Smooth muscle cell (in vitro differentiated cells): Measurements from ENCODE around the gene AFF3. TPM values are rescaled to one million over a fixed set of nuclear protein-coding genes. Genes with fewer than 3 reads are reported as not detected.
"Not testable (repeated sequence)": the region's sequence is repeated elsewhere in the genome, so short reads cannot be mapped to it uniquely, and the experiment has no call there.

Experiments
- DNase-seq: peaks from one replicate; lab custom pipeline; 2025; ENCODE audit not compliant: unreplicated experiment; lab: John Stamatoyannopoulos, UW
- H2AFZ ChIP-seq: fragments of 200-600 bp; sonication (generic); 2 replicates; pipeline ENCODE4 v1.6.0; 2016; ENCODE audit warnings: antibody characterized with exemption, low read depth, mild to moderate bottlenecking
- H3F3A ChIP-seq: fragments of 200-600 bp; sonication (generic); 2 replicates; pipeline ENCODE4 v1.6.0; 2017; ENCODE audit warnings: antibody characterized with exemption, low read depth
- H3K27ac ChIP-seq: fragments of 200-600 bp; sonication (generic); 2 replicates; pipeline ENCODE4 v1.5.1; 2016; ENCODE audit warnings: low read depth, mild to moderate bottlenecking
- H3K27me3 ChIP-seq: fragments of 200-600 bp; sonication (generic); 2 replicates; pipeline ENCODE4 v1.6.1; 2016; ENCODE audit warnings: low read depth, mild to moderate bottlenecking
- H3K36me3 ChIP-seq: fragments of 200-600 bp; sonication (generic); 2 replicates; pipeline ENCODE4 v1.5.1; 2016; ENCODE audit warnings: low read depth
- H3K4me1 ChIP-seq: fragments of 200-600 bp; sonication (generic); 2 replicates; pipeline ENCODE4 v1.5.1; 2016; ENCODE audit warnings: low read depth
- H3K4me2 ChIP-seq: fragments of 200-600 bp; sonication (generic); 2 replicates; pipeline ENCODE4 v1.6.0; 2016; ENCODE audit warnings: mild to moderate bottlenecking
- H3K4me3 ChIP-seq: fragments of 200-600 bp; sonication (generic); 2 replicates; pipeline ENCODE4 v1.5.1; 2016; ENCODE audit warnings: mild to moderate bottlenecking
- H3K79me2 ChIP-seq: fragments of 200-600 bp; sonication (generic); 2 replicates; pipeline ENCODE4 v1.6.0; 2016; ENCODE audit warnings: low read depth, mild to moderate bottlenecking
- H3K9ac ChIP-seq: fragments of 200-600 bp; sonication (generic); 2 replicates; pipeline ENCODE4 v1.6.0; 2016; ENCODE audit warnings: low read depth
- H3K9me3 ChIP-seq: fragments of 200-600 bp; sonication (generic); replicated peaks from 2 replicates; pipeline ENCODE4 v1.5.1; 2016; ENCODE audit warnings: low read depth
- H4K20me1 ChIP-seq: fragments of 200-600 bp; sonication (generic); 2 replicates; pipeline ENCODE4 v1.6.0; 2016; ENCODE audit warnings: low read depth
- WGBS: methylation state at CpG from one replicate; pipeline ENCODE4 v1.1.7; 2016; ENCODE audit warnings: low lambda C conversion rate; 5-methylcytosine and 5-hydroxymethylcytosine counted together
- polyA plus RNA-seq: library from polyadenylated mRNA; unstranded; fragments of >200 nt; fragmentation: Nextera tagmentation; extraction: Ambion mirVana; gene quantifications from 2 replicates; pipeline ENCODE4 v1.2.1, GENCODE V29; 2016
- total RNA-seq: library from RNA; depleted of rRNA; stranded (reverse); fragments of >200 nt; gene quantifications from 2 replicates; pipeline ENCODE4 v1.2.3, GENCODE V29; 2014
- TF ChIP-seq, protein P1 (sequence below): fragments of 200-600 bp; sonication (generic); IDR thresholded peaks from 2 replicates; pipeline ENCODE4 v1.5.1; 2017; ENCODE audit warnings: borderline replicate concordance, mild to moderate bottlenecking, antibody characterized with exemption; ENCODE audit not compliant: insufficient read depth, poor library complexity, severe bottlenecking

AFF3 gene
- total and polyA plus RNA-seq, 2 experiments from 2014 or later = 0.27 to 0.39 TPM

DNA sequence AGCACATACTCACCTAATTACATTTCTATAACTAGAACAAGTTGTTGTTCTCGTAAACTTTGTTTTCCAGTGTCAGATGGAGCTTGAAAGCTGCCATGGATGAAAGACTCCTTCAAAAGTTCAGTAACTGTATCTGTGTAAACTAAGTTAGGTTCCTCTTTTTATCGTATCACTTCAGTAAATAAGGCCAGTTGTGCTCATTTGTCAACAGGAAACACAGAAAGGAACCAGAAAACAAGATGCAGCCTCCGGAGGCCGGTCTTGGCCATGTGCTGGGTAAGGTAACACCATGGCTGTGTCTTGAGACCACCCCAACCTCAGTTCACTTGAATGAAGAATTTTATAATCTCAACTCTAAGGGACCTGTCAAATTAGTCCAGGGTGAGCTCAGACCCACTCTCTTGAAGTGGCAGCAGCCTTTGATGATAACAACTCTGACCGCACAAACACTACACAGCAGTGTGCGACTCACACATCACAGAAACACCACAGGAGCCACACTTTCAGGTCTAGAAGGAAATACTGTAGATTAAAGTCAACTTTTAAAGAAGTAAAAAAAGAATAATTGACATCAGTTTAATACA is 213.8 kb downstream of the AFF3 start:
- TF ChIP-seq, protein P1, sequence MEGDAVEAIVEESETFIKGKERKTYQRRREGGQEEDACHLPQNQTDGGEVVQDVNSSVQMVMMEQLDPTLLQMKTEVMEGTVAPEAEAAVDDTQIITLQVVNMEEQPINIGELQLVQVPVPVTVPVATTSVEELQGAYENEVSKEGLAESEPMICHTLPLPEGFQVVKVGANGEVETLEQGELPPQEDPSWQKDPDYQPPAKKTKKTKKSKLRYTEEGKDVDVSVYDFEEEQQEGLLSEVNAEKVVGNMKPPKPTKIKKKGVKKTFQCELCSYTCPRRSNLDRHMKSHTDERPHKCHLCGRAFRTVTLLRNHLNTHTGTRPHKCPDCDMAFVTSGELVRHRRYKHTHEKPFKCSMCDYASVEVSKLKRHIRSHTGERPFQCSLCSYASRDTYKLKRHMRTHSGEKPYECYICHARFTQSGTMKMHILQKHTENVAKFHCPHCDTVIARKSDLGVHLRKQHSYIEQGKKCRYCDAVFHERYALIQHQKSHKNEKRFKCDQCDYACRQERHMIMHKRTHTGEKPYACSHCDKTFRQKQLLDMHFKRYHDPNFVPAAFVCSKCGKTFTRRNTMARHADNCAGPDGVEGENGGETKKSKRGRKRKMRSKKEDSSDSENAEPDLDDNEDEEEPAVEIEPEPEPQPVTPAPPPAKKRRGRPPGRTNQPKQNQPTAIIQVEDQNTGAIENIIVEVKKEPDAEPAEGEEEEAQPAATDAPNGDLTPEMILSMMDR = no peak
- no peaks in the 10 kb centered on the region for H3K4me1 ChIP-seq
- H3K4me2 ChIP-seq = no peak overlapping the region
- H3K27ac ChIP-seq = no peak overlapping the region
- no peaks in the 10 kb centered on the region for H3F3A ChIP-seq
- no peaks in the 10 kb centered on the region for H3K9me3 ChIP-seq
- no peaks in the 10 kb centered on the region for H3K79me2 ChIP-seq
- H3K36me3 ChIP-seq = no peaks in the 10 kb centered on the region
- H3K9ac ChIP-seq = no peak overlapping the region
- no peaks in the 10 kb centered on the region for H4K20me1 ChIP-seq
- H3K4me3 ChIP-seq = no peak overlapping the region
- 83% methylated on average over 6 of the region's 6 CpGs for WGBS
- H3K27me3 ChIP-seq = peaks cover 76% of the 10 kb centered on the region
- no peak for DNase-seq
- H2AFZ ChIP-seq = no peak overlapping the region

DNA sequence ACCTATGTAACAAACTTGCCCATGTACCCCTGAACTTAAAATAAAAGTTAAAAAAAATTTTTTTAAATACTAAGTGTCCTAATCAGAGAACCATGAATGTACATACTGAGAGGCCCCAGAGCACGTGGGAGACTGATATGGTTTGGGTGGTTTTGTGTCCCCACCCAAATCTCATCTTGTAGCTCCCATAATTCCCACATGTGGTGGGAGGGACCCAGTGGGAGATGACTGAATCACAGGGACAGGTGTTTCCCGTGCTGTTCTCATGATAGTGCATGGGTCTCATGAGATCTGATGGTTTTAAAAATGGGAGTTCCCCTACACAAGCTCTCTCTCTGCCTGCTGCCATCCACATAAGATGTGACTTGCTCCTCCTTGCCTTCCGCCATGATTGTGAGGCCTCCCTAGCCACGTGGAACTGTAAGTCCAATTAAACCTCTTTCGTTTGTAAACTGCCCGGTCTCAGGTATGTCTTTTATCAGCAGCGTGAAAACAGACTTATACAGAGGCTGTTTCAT is 214.6 kb downstream of the AFF3 start:
- H2AFZ ChIP-seq, H4K20me1 ChIP-seq, H3K4me1 ChIP-seq, H3K27ac ChIP-seq, H3K4me2 ChIP-seq, H3K79me2 ChIP-seq, H3K9me3 ChIP-seq, H3F3A ChIP-seq, H3K36me3 ChIP-seq, H3K4me3 ChIP-seq, H3K9ac ChIP-seq, DNase-seq: not testable (repeated sequence)
- H3K27me3 ChIP-seq = peaks cover 75% of the 10 kb centered on the region
- WGBS = 93% methylated on average over 7 of the region's 7 CpGs

DNA sequence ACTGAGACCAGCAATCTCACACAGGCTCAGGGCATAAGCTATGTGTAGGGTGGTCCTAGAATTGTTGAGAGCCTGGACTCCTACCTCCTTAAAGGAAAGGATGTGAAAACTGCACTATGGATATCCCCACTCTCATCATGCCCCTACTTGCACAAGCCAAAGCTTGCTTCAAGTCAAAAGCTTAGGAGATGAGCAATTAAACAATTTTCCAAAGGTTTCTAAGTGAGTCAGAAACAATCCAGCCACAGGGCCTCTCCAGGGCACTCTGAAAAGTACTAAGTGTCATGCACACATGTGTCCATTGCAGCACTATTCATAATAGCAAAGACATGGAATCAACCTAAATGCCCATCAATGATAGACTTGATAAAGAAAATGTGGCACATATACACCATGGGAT is 215.4 kb downstream of the AFF3 start:
- Histone ChIP-seq H3K79me2 (no peaks in the 10 kb centered on the region), H2AFZ (no peak overlapping the region), H4K20me1 (no peaks in the 10 kb centered on the region), H3F3A (no peaks in the 10 kb centered on the region), H3K36me3 (no peaks in the 10 kb centered on the region), H3K4me1 (no peaks in the 10 kb centered on the region), H3K27me3 (peaks cover 67% of the 10 kb centered on the region), H3K4me3 (no peak overlapping the region), H3K27ac (no peak overlapping the region), H3K4me2 (no peak overlapping the region), H3K9me3 (no peaks in the 10 kb centered on the region), H3K9ac (no peak overlapping the region)
- no peak for DNase-seq
- TF ChIP-seq, protein P1 = no peak

DNA sequence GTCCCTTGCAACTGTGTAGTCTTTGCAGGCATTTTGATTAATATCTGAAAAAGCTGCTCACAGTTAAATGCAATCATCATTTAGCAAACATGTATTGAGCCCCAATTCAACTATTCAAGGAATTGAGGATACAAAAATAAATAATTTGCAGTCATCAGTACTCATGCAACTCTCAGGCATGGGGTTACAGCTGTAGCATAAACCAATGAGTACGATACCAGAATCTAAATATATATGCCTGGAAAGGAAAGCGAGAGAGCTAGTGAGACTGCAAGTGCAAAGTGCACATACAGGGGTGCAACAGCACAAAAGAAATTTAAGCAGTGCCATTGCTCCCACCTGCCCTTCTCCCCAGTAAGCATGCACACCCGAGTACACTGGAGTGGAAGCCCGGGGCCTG is 216.4 kb downstream of the AFF3 start:
- Histone ChIP-seq H3K4me3 (no peak overlapping the region), H3K27ac (no peak overlapping the region), H3F3A (no peaks in the 10 kb centered on the region), H3K79me2 (no peaks in the 10 kb centered on the region), H3K4me1 (no peaks in the 10 kb centered on the region), H3K27me3 (peaks cover 57% of the 10 kb centered on the region), H3K4me2 (no peak overlapping the region), H3K36me3 (no peaks in the 10 kb centered on the region), H2AFZ (no peak overlapping the region), H3K9me3 (no peaks in the 10 kb centered on the region), H3K9ac (no peak overlapping the region), H4K20me1 (no peaks in the 10 kb centered on the region)
- WGBS = 92% methylated on average over 4 of the region's 4 CpGs
- TF ChIP-seq, protein P1 = no peak
- DNase-seq = no peak
